HepG2 (cell line): ENCODE data around the gene CCDC8.

Experiments
- CTCF ChIP-seq: sonication (generic); formaldehyde crosslinking; IDR thresholded peaks from 2 replicates; pipeline ENCODE4 v1.5.0; 2020; ENCODE audit warnings: mild to moderate bottlenecking, missing genetic modification reagents, moderate library complexity
- GPBP1L1 ChIP-seq: sonication (generic); formaldehyde crosslinking; IDR thresholded peaks from 2 replicates; pipeline ENCODE4 v1.5.0; 2020; ENCODE audit warnings: mild to moderate bottlenecking, missing genetic modification reagents
- KLF16 ChIP-seq, 2 experiments: sonication (generic) in 1 of 2; formaldehyde crosslinking in 1 of 2; IDR thresholded peaks; 2 replicates each; pipeline versions ENCODE4 v1.6.1 to v1.8.0; 2016 to 2023; ENCODE audit warnings: missing genetic modification reagents in 2 of 2, missing compliant biosample characterization in 1 of 2
- NR1H2 ChIP-seq: sonication (generic); formaldehyde crosslinking; IDR thresholded peaks from 2 replicates; pipeline ENCODE4 v1.8.1; 2022; ENCODE audit warnings: low read depth, missing genetic modification reagents, borderline replicate concordance
- POLR2AphosphoS2 ChIP-seq: IDR thresholded peaks from 2 replicates; pipeline ENCODE4 v1.6.1; 2011; ENCODE audit warnings: low read depth, low read length, improper control_type of control experiment
- SIN3B ChIP-seq: fragments of 150-350 bp; IDR thresholded peaks from 2 replicates; pipeline ENCODE4 v1.6.1; 2014; ENCODE audit warnings: low read length
- ZBTB20 ChIP-seq: sonication (generic); formaldehyde crosslinking; IDR thresholded peaks from 2 replicates; pipeline ENCODE4 v1.8.1; 2023; ENCODE audit warnings: missing genetic modification reagents, low read depth, mild to moderate bottlenecking, borderline replicate concordance
- ZFX ChIP-seq: sonication (generic); formaldehyde crosslinking; IDR thresholded peaks from 2 replicates; pipeline ENCODE4 v1.4.0; 2020; ENCODE audit warnings: mild to moderate bottlenecking, low read depth, missing genetic modification reagents, moderate library complexity
- ZNF354B ChIP-seq: sonication (generic); formaldehyde crosslinking; IDR thresholded peaks from 2 replicates; pipeline ENCODE4 v1.8.0; 2022; ENCODE audit warnings: mild to moderate bottlenecking, missing genetic modification reagents
- ZNF564 ChIP-seq: sonication (generic); formaldehyde crosslinking; IDR thresholded peaks from 2 replicates; pipeline ENCODE4 v1.8.1; 2023; ENCODE audit warnings: mild to moderate bottlenecking, missing genetic modification reagents
- TF ChIP-seq, protein P1 (sequence below): sonication (generic); formaldehyde crosslinking; IDR thresholded peaks from 2 replicates; pipeline ENCODE4 v1.8.0; 2022; ENCODE audit warnings: missing genetic modification reagents, mild to moderate bottlenecking, borderline replicate concordance
- TF ChIP-seq, protein P2 (sequence below): sonication (generic); formaldehyde crosslinking; IDR thresholded peaks from 2 replicates; pipeline ENCODE4 v1.5.0; 2020; ENCODE audit warnings: mild to moderate bottlenecking, missing genetic modification reagents, borderline replicate concordance

- TF ChIP-seq, protein P1, sequence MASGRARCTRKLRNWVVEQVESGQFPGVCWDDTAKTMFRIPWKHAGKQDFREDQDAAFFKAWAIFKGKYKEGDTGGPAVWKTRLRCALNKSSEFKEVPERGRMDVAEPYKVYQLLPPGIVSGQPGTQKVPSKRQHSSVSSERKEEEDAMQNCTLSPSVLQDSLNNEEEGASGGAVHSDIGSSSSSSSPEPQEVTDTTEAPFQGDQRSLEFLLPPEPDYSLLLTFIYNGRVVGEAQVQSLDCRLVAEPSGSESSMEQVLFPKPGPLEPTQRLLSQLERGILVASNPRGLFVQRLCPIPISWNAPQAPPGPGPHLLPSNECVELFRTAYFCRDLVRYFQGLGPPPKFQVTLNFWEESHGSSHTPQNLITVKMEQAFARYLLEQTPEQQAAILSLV (CRISPR knock-in tag) = no peak
- no peak for TF ChIP-seq ZBTB20 (CRISPR knock-in tag)
- TF ChIP-seq ZNF564 (CRISPR knock-in tag) = no peak
- no peak for TF ChIP-seq ZNF354B (CRISPR knock-in tag)
- TF ChIP-seq CTCF (CRISPR knock-in tag) = no peak
- TF ChIP-seq SIN3B = no peak
- TF ChIP-seq POLR2AphosphoS2 = no peak
- TF ChIP-seq, protein P2, sequence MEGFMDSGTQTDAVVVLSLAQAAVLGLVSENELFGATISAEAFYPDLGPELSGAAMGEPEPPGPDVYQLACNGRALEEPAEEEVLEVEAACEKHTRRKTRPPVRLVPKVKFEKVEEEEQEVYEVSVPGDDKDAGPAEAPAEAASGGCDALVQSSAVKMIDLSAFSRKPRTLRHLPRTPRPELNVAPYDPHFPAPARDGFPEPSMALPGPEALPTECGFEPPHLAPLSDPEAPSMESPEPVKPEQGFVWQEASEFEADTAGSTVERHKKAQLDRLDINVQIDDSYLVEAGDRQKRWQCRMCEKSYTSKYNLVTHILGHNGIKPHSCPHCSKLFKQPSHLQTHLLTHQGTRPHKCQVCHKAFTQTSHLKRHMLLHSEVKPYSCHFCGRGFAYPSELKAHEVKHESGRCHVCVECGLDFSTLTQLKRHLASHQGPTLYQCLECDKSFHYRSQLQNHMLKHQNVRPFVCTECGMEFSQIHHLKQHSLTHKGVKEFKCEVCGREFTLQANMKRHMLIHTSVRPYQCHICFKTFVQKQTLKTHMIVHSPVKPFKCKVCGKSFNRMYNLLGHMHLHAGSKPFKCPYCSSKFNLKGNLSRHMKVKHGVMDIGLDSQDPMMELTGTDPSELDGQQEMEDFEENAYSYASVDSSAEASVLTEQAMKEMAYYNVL (CRISPR knock-in tag) = no peak
- TF ChIP-seq ZFX (CRISPR knock-in tag) = no peak
- no peak for TF ChIP-seq GPBP1L1 (CRISPR knock-in tag)
- TF ChIP-seq NR1H2 (CRISPR knock-in tag) = no peak
- TF ChIP-seq KLF16 (CRISPR knock-in tag; IDR thresholded peaks at IDR 0.05) = no peak
Measured at GRCh38 chr19:46374536-46375475, 38.6 kb downstream of the CCDC8 start.
